HG03439 (cell line): ENCODE results near the gene TBX4.

Source experiments
- ATAC-seq: cut with Tn5 transposase; IDR thresholded peaks from one replicate; pipeline ENCODE4 v1.9.1; 2021; ENCODE audit warnings: mild to moderate bottlenecking, moderate library complexity; ENCODE audit not compliant: unreplicated experiment

TBX4 gene

GRCh38 chr17:61453566-61454380 is 1.6 kb downstream of the TBX4 start:
- ATAC-seq, result no peak

- ATAC-seq, result no peak
Measured at GRCh38 chr17:61454381-61455323, 2.4 kb downstream of the TBX4 start.

- ATAC-seq, result no peak
Measured at GRCh38 chr17:61455324-61456060, 3.3 kb downstream of the TBX4 start.

- no peak for ATAC-seq
Measured at GRCh38 chr17:61456061-61456681, 3.9 kb downstream of the TBX4 start.

- ATAC-seq, result no peak
Measured at GRCh38 chr17:61456688-61457225, 4.5 kb downstream of the TBX4 start.

GRCh38 chr17:61457226-61457983 is 5.2 kb downstream of the TBX4 start:
- ATAC-seq, result no peak

- ATAC-seq, result no peak
Measured at GRCh38 chr17:61458000-61458399, 5.8 kb downstream of the TBX4 start.

GRCh38 chr17:61458421-61459141 is 6.4 kb downstream of the TBX4 start:
- ATAC-seq, result no peak

- no peak for ATAC-seq
Measured at GRCh38 chr17:61459142-61459809, 7.1 kb downstream of the TBX4 start.

GRCh38 chr17:61459939-61460718 is 7.9 kb downstream of the TBX4 start:
- no peak for ATAC-seq

- no peak for ATAC-seq
Measured at GRCh38 chr17:61460796-61461585, 8.8 kb downstream of the TBX4 start.

- ATAC-seq, result no peak
Measured at GRCh38 chr17:61461586-61461966, 9.4 kb downstream of the TBX4 start.

GRCh38 chr17:61461967-61462718 is 9.9 kb downstream of the TBX4 start:
- no peak for ATAC-seq

GRCh38 chr17:61462719-61463315 is 10.6 kb downstream of the TBX4 start:
- ATAC-seq, result no peak

GRCh38 chr17:61463316-61464129 is 11.3 kb downstream of the TBX4 start:
- no peak for ATAC-seq
